Stimulated activated CD8-positive, alpha-beta memory T cell treated with anti-CD3 and anti-CD28 coated beads, Interleukin-7, amount 100 ng/mL, for 1 hour (primary cell): ENCODE measurements around the gene SLFN11.
"Not testable (repeated sequence)": the region's sequence is repeated elsewhere in the genome, so short reads cannot be mapped to it uniquely, and the experiment has no call there.

Source experiments
- DNase-seq, 2 donors: peaks; one replicate each; pipeline ENCODE4 v3.0.0-alpha.2; 2020; ENCODE audit warnings: low read depth in 2 of 2

The SLFN11 gene, protein sequence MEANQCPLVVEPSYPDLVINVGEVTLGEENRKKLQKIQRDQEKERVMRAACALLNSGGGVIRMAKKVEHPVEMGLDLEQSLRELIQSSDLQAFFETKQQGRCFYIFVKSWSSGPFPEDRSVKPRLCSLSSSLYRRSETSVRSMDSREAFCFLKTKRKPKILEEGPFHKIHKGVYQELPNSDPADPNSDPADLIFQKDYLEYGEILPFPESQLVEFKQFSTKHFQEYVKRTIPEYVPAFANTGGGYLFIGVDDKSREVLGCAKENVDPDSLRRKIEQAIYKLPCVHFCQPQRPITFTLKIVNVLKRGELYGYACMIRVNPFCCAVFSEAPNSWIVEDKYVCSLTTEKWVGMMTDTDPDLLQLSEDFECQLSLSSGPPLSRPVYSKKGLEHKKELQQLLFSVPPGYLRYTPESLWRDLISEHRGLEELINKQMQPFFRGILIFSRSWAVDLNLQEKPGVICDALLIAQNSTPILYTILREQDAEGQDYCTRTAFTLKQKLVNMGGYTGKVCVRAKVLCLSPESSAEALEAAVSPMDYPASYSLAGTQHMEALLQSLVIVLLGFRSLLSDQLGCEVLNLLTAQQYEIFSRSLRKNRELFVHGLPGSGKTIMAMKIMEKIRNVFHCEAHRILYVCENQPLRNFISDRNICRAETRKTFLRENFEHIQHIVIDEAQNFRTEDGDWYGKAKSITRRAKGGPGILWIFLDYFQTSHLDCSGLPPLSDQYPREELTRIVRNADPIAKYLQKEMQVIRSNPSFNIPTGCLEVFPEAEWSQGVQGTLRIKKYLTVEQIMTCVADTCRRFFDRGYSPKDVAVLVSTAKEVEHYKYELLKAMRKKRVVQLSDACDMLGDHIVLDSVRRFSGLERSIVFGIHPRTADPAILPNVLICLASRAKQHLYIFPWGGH

DNA sequence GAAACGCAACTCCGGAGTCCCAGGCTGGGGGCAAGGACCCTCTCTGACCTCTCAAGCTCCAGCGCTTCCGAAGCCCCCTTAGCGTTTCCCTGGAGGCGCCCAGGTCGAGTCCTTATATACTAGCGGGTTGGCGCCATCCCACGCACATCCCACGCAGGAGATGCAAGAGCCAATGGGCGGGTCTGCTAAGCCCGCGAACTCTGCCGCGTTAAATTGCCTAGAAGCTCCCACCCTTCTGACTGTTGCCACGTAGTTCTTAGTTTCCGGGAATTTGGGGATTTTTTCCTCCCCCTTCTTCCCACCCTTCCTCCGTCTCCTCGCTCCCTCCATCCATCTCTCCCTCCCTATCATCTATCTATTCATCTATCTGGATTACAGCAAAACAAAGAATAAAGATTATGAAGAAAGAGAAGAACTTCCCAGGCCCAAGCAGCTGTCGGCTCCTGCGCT, at the start of gene SLFN11:
Gene SLFN11 (minus strand): TSS at position 88 of the 450 bp plus-strand sequence. CDS start 9,814 bp downstream, outside the sequence.
- peak; percentile 61 to 68 for DNase-seq

DNA sequence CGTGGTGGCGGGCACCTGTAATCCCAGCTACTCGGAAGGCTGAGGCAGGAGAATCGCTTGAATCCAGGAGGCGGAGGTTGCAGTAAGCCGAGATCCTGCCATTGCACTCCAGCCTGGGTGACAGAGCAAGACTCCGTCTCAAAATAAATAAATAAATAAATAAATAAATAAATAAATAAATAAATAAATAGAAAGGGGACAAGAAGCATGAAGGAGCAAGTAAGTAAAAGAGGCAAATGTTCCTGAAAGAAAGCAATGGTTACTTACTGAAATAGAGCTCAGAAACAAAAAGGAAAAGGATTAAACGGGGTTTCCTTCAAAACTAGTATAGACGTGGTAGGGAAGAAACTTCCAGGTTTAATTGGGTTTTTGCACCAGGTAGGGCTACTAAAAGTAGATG, 47.6 kb upstream of the SLFN11 start:
- not testable (repeated sequence) for DNase-seq

DNA sequence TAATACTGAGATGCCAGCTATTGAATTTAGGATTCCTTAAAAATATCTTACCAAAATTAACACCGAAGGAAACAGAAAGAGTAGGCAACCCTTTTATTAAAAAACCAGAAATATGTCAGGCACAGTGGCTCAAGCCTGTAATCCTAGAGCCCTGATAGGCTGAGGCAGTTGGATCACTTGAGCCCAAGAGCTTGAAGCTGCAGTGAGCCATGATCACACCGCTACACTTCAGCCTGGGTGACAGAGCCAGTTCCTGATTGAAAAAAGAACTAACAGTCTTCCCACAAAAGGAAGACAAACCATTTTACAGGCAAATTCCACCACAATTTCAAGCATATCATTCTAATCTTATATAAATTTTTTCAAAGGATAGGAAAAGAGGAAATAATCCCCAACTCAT, 43.2 kb upstream of the SLFN11 start:
- no peak for DNase-seq

DNA sequence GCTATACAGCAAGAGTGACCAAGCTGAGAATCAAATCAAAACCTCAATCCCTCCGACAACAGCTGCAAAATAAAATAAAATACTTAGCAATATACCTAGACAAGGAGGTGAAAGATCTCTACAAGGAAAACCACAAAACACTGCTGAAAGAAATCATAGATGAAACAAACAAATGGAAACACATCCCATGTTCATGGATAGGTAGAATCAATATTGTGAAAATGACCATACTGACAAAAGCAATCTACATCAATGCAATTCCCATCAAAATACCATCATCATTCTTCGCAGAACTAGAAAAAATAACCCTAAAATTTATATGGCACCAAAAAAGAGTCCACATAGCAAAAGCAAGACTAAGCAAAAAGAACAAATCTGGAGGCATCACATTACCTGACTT, 41.3 kb upstream of the SLFN11 start:
- DNase-seq = not testable (repeated sequence)

DNA sequence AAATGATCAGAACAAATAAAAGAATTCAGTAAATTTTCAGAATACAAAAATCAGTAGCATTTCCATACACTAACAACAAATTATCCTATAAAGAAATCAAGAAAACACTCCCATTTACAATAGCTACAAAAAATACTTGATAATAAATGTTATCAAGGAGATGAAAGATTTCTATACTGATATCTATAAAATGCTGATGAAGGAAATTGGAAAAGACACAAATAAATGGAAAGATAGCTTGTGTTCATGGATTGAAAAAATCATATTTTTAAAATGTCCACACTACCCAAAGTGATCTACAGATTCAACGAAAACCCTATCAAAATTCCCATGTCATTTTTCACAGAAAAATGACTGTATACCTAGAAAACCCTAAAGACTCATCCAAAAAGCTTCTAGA, 40.8 kb upstream of the SLFN11 start:
- no peak for DNase-seq

DNA sequence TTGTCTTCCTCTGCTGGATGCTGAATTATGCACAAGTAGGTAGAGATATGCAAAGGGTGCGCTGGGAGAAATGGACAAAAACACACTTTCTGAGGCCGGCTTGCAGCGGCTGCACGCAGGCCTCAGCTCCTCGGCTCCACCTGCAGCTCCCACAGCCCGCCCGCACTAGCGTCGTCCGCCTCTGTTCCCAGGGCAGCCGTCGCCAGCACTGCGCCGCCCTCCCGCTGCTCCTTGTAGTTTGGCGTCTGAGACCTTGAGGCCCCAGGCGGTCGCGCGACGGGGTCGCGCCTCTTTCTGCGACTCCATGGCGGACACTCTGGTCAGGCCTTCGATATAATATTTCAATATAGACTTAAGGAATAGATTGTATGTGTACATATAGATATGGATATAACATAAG, 34.1 kb upstream of the SLFN11 start:
- no peak for DNase-seq

DNA sequence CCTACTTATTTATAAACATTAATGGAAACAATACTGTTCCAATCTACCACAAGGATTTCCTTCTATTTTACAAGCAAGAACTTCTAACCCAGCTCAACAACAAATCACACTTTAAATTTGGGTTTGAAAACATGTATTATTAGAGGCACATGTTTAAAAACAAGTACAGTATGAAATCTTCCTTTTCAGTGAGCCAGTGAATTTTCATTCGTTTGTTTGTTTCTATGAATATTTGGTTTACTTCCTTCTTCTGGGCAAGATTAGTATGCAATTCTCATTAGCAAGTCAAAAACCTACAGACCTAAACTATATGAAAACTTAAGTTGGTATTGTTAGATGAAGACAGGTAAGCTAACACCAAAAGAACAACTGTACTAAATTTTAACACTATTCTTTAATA, 33.1 kb upstream of the SLFN11 start:
- DNase-seq = no peak

DNA sequence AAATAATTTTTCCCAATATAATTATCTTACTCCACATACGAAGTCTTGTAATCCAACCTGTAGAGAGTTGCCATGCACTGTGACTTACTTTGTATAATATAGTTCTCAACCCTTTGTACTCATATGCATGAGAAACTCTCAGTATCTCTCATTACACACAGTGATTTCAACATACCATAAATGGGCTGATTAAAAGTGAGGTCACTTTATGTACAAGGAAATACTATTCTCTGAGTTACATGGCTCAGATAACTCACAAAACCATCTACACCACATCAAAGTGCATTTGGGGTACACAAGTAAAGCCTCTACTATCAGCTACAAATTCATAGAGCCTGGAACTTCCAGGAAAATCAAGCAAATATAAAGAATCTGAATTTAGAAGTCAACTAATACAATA, 30.9 kb upstream of the SLFN11 start:
- no peak for DNase-seq

DNA sequence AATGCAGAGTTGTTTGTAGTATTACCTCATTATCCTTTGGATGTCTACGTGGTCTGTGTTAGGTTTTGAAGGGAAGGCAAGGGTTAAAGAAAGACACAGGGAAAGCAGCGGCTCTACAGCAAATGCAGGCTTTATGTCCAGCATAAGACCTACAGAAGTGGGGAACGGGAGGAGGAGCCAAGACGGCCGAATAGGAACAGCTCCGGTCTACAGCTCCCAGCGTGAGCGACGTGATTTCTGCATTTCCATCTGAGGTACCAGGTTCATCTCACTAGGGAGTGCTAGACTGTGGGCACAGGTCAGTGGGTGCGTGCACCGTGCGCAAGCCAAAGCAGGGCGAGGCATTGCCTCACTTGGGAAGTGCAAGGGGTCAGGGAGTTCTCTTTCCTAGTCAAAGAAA, 20.4 kb upstream of the SLFN11 start:
- not testable (repeated sequence) for DNase-seq

DNA sequence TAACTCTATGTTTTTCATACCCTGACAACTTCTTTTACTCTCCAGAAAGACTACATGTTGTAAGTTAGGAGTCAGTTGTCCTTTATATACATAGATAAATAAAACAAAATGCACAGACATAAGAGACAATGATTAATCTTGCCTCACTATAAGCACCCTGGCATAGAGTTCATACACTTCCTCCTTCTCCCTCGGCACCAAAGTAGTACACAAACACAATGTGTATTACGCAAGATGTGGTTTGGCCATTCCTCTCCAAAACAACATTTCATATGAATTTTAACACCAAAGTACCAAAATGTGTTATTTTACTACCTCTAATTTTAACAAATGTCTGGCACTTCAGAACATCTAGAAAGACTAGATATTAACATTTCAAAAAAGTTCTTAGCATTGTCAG, 17.2 kb upstream of the SLFN11 start:
- no peak for DNase-seq

DNA sequence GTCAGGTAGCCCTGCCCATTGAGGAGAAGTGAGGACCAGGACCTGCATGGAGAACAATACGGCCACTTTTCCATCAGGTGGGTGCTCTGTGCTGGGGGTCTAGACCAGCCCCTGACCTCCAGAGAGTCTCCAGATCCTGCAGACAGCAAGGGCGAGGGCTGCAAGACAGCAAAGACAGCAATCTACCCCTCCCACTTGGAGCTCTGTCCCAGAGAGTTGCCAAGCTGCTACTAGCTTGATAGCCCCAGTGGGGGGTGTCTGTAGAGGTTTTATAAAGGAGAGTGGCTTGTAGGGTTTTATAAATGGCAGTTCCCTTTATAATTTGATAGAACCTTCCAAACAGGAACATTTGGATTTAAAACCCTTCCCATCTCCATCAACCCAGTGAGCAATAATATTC, 16.7 kb upstream of the SLFN11 start:
- no peak for DNase-seq

DNA sequence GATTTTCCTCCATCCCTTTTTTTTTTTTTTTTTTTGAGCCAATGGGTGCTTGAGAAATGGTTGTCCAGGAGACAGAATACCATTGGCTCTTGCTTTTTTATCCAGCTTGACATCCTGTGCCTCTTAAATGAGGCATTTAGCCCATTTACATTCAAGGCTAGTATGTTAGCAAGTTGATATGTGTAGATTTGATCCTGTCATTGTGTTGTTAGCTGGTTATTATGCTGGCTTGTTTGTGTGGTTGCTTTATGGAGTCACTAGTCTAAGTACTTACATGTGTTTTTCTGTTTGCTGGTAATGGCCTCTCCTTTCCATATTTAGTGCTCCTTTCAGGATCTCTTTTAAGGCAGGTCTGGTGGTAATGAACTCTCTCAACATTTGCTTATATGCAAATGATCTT, 14.1 kb upstream of the SLFN11 start:
- no peak for DNase-seq

DNA sequence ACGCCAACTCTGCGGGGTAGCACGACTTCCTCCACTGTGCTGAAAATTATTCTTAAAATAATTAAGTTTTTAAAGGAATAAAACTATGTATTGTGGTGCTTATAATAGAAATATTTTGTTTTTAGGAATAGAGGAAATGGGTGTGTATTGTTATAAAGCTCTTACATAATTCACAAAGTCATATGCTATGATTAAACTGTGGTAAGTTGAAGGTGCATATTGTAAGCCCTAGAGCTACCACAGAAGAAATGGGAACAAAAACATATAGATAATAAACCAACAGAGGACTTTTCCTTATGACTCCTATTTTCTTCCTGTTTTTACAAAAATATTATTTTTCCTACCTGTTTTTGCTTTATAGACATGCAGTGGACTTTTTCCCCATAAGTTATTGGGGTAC, 4.3 kb upstream of the SLFN11 start:
- no peak for DNase-seq

DNA sequence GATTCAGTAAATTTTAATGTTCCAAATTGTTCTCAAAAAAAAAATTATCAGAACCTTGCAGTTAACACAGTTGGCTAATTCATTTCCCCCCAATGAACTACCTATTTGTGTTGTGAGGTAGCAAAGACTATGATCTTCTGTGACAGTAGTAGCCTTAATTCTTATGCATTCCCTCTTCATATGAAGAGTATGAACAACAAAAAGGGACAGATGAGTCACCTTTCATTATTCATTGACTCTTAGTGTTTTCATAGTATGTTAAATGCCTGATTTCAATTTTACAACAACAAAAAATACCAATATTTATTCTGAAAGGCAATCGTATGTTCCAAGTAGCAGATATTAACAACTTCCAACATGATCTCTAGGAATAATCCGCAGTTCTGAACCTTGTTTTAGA, 3.6 kb upstream of the SLFN11 start:
- DNase-seq = no peak

DNA sequence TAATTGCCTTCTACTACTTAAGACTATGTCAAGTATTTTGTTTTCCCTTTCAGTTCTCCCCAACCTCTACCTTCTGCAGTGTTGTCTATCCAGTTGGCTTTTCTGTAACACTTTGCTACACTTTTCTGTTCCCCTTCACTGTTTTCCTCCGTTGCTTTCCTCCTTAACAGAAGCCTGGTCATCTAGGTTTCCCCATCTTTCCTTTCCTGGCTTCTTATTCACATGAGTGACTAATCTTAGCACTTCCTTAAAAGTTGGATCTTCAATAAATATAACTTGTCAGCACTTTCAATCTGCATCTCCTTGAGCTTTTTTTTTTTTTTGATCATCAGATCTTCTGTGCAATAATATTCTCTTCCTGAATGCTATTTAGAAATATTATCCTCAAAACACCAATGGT, 2.8 kb upstream of the SLFN11 start:
- no peak for DNase-seq

DNA sequence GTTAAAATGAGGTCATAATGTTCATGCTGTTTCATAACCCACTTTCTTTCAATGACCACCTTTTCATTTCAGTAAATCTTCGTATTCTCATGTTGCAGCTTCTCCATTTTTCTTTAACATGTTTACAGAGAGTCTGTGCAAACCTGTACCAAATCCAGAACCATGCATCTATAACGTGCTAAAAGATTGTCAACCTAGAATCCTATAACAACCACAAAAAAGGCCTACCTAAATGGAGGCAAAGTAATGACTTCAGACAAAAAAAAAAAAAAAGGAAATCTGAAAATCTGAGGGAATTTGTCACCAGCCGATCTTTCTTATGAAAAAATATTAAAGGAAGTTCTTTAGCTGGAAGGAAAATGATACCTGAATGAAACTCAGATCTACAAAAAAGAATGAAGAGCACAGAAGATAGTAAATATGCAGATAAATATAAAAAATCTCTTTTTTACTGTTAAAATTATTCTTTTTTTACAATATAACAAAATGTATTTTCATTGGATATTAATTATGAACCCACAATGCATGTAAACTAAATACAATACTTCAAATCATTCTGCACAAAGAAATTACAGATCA, 1.4 kb upstream of the SLFN11 start:
- no peak for DNase-seq

DNA sequence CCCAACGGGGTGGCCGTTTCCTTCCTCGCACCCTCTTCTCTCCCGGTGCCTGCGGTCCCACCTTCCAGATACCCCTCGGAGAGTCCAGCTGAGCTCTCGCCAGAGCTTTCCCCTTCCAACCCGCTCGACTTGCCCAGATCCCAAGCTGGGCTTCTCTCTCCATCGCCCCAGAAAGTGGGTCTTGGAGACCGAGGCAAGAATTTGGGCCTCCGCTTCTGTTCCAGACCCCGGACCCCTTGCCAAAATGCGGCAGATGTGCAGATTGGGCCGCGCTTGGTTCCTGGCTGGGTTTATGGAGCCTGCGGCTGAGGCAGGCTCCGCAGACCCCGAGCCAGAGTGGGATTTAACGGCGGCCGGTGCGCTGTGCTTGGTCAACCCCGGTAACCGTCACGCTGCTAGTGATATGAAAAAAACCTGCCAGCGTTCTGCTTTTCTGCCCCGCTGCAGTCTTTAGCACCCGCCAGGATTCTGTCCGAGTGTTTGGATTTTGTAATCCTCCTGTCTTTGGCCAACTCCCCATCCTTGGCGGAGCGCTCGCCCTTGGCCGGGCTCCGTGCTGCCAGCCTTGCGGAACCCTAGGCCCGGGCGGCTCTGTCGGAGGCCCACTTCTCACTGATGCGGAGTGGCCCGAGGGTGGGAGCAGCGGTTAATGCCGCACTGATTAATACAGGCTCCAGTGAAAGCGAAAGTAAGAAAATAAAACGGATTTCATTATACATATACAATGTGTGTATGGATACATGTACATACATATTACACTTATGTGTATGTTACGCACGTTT, 754 bp upstream of the SLFN11 start:
- DNase-seq = peak in 1 of 2 donors; percentile 13

DNA sequence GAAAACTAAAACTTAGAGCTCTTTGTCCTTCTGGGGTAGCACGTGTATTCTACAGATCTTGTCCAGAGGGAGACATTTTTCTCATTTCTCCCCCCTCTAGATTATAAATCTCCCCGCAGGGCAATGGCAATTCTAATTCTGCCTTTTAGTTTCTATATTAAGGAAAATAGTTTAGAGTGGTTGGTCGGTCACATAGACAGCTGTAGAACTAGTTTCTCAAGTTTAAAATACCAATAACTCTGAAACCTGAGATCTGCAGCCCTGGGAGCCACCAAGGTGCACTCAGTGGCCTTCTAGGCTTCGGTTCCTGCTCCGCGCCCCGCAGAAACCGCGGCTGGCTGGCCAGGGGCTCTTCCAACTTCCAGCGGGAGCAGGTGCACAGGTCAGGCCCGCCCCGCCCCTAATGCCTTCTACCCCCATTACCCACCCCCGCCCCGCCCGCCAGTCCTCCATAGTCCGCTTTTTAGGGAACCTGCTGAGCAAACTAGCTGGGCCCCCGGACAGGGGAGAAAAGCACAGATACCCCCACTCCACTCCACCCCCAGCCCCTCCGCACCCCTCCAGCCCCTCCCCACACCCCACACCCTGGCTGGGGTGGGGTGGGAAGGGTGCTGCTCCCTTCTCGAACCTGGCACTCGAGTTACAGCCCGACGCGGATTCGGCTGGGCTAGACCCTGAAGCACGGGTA, 431 bp downstream of the SLFN11 start:
- no peak for DNase-seq

DNA sequence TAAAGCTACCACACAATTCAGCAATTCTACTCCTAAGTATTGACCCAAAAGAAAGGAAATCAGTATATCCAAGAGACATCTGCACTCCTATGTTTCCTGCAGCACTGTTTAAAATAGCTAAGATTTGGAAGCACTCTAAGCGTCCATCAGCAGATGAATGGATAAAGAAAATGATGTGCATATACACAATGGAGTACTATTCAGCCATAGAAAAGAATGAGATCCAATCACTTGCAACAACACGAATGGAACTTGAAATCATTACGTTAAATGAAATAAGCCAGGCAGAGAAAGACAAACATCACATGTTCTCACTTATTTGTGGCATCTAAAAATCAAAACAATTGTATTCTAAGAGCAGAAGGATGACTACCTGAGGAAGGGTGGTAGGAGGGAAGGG, 1.5 kb downstream of the SLFN11 start:
- no peak for DNase-seq

DNA sequence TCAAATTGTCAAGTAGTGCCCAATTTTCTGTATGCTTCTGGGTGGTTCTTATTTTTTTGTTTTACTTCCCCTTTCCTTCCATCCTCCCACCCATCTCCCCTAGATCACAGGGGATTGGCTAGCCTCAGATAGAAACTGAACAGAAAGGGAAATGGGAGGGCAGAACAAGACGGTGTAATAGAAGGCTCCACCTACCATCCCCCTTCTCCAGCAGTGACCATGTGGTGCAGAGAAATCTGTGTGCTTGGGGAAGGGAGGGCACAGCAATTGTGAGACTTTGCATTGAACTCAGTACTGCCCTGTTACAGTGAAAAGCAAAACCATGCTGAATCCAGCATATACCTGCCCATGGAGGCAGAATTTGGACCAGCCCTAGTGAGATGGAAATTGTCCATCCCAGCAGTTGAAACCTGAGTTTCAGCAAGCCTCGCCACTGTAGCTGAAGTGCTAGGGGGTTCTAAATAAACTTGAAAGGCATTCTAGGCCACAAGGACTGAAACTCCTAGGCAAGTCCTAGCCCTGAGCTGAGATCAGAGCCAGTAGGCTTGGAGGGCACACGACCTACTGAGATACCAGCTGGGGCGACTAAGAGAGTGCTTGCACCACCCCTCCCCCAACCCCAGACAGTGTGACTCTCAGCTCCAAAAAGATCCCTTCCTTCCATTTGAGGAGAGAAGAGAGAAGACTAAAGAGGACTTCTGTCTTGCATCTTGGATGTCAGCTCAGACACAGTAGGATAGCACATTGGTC, 5.2 kb downstream of the SLFN11 start:
- no peak for DNase-seq
